GM12864 (cell line): ENCODE results near the gene UBP1.
"Not testable (repeated sequence)": the region's sequence is repeated elsewhere in the genome, so short reads cannot be mapped to it uniquely, and the experiment has no call there.

Experiments
- DNase-seq: peaks from one replicate; pipeline ENCODE4 v3.0.0-alpha.2; 2011; ENCODE audit warnings: low read depth
- H3K4me3 ChIP-seq: 2 replicates; pipeline ENCODE4 v1.5.1; 2011; ENCODE audit warnings: mild to moderate bottlenecking, low read depth, low read length, control low read depth
- TF ChIP-seq, protein P1 (sequence below): IDR thresholded peaks from 2 replicates; pipeline ENCODE4 v1.5.1; 2011; ENCODE audit warnings: low read depth, mild to moderate bottlenecking, moderate library complexity, low read length, control low read depth, inconsistent platforms; ENCODE audit errors: missing control alignments

UBP1 gene

DNA sequence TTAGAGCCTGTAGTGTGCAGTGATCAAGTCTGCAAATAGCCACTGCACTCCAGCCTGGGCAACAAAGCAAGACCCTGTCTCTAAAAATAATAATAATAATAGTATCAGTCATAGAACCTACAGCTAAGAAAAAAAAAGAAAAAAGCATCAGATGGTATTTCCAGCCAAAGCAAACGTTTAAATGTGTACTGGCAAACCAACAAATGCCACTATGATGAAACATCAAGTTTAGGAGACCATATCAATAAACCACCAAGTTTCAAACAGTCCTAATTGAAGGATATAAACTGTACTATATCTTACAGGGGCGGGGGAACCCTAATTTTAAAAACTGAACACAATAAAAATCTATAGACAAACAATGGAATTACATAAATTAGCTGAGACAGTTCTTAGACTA, 6.4 kb downstream of the UBP1 start:
- DNase-seq, result no peak
- TF ChIP-seq, protein P1, sequence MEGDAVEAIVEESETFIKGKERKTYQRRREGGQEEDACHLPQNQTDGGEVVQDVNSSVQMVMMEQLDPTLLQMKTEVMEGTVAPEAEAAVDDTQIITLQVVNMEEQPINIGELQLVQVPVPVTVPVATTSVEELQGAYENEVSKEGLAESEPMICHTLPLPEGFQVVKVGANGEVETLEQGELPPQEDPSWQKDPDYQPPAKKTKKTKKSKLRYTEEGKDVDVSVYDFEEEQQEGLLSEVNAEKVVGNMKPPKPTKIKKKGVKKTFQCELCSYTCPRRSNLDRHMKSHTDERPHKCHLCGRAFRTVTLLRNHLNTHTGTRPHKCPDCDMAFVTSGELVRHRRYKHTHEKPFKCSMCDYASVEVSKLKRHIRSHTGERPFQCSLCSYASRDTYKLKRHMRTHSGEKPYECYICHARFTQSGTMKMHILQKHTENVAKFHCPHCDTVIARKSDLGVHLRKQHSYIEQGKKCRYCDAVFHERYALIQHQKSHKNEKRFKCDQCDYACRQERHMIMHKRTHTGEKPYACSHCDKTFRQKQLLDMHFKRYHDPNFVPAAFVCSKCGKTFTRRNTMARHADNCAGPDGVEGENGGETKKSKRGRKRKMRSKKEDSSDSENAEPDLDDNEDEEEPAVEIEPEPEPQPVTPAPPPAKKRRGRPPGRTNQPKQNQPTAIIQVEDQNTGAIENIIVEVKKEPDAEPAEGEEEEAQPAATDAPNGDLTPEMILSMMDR, result no peak
- H3K4me3 ChIP-seq, result no peak overlapping the region

DNA sequence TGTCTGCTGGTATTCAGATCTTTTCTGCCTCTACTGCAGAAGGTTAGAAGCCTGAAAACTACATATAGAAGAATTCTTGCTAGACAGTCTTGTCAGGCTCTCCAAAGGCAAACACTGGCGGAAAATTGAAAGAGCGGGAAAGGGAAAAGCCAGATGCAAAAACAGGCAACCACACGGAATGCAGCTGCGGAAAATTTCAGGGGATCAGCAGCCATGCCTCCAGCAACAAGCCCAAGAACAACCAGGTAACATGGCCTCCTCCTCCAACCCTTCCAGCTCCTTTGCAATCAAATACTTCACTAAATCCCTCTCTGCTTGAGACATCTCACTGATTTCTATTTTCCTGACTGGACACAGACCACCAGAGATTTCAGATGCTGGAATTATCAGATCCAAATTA, 9.6 kb downstream of the UBP1 start:
- TF ChIP-seq, protein P1, result no peak
- DNase-seq, result no peak
- H3K4me3 ChIP-seq, result no peak overlapping the region

DNA sequence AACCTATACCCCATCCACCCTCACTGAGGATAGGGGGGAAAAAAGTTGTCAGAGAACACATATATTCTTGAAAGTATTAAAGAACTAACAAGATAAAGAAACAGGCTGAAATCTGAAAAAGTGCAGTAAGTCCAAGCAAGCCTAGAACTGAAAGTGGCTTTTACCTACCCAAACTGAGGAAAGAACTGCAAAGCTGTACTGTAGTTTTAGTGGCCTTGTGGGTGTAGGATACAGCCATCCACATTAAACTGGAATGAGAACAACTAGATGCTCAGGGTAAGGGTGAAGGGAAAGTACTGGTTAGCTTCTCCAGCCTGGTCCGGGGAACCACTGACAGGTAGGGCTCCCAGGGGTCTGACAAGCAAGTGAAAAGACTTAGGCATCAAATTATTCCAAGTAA, 10.1 kb downstream of the UBP1 start:
- DNase-seq, result no peak
- no peak overlapping the region for H3K4me3 ChIP-seq
- TF ChIP-seq, protein P1, result no peak

DNA sequence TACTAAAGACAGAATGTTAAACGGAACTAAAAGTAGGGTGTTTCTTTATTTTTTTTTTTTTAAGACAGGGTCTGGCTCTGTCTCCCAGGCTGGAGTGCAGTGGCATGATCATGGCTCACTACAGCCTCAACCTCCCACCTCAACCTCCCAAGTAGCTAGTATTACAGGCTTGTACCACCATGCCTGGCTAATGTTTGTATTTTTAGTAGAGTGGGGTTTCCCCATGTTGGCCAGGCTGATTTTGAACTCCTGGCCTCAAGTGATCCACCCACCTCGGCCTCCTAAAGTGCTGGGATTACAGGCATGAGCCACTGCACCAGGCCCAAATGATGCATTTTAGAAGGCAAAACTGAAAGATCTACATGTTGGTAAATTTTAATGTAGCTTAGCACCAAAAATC, 10.9 kb downstream of the UBP1 start:
- not testable (repeated sequence) for DNase-seq, H3K4me3 ChIP-seq

DNA sequence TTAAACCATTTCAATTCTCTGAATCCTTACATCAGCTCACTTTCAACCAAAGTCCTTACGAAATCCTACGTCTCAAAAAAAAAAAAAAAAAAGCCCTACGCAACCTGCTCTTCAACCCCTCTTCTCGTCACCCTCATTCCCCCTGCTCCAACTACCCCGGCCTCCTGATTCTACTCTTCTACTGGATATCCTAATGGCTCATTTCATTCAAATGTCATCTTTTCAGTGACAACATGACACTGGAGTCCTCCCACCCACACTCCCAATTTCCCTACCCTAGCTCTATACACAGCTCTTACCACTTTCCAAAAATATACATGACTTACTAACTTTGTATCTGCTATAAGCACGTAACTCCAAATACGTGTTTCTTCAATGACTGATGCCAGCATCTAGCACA, 11.5 kb downstream of the UBP1 start:
- TF ChIP-seq, protein P1, result no peak
- H3K4me3 ChIP-seq, result no peak overlapping the region
- no peak for DNase-seq

DNA sequence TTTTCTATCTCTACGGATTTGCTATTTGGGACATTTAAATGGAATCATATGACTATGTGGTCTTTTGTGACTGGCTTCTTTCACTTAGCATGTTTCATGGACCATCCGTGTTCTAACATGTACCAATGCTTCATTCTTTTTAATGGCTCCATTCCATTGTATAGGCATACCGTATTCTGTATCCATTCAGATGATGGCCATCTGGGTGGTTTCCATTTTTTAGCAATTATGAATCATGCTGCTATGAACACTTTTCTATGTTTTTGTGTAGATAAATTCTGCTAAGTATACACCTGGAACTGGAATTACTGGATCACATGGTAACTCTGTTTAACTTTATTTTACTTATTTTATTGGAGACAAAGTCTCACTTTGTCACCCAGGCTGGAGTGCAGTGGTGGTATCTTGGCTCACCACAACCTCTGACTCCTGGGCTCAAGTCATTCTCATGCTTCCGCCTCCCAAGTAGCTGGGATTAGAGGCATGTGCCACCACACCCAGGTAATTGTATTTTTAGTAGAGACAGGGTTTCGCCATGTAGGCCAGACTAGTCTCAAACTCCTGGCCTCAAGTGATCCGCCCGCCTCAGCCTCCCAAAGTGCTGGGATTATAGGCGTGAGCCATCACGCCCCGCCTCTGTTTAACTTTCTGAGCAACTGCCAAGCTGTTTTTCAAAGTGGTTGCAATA, 13.4 kb downstream of the UBP1 start:
- DNase-seq, result no peak
- TF ChIP-seq, protein P1, result no peak
- H3K4me3 ChIP-seq, result no peak overlapping the region

DNA sequence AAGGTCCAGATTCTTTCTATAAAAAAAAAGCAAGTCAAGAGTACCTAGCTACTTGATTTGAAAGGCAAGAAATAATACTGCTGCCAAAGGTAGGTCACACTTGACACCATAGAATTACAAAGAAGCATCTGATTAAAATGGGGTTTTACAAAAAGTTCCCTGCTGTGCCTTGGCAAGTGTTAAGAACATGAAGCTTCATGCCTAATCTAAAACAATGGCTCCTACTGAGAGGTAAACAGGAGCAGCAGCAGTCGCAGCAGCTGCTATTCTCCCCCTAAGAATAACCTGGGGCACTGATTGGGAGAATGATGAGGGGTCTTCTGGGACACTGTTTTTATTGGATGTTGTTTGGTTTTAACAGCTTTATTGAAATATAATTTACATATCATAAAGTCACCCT, 14.1 kb downstream of the UBP1 start:
- no peak for DNase-seq
- H3K4me3 ChIP-seq, result no peak overlapping the region
- TF ChIP-seq, protein P1, result no peak
